Prostate gland (tissue), 2 donors: ENCODE results near the gene FLRT3. TPM values are rescaled to one million over a fixed set of nuclear protein-coding genes. Genes with fewer than 3 reads are reported as not detected.

Experiments used
- DNase-seq: peaks from one replicate; pipeline ENCODE4 v3.0.0-alpha.2; 2019; ENCODE audit warnings: low spot score
- H3K27ac ChIP-seq, 2 donors: fragments of 200-600 bp; sonication (generic); 2 replicates each; pipeline ENCODE4 v1.5.1; 2017 to 2019
- H3K27me3 ChIP-seq: fragments of 200-600 bp; sonication (generic); replicated peaks from 2 replicates; pipeline ENCODE4 v1.5.1; 2019; ENCODE audit not compliant: insufficient read depth
- H3K36me3 ChIP-seq, 2 donors: fragments of 200-600 bp; sonication (generic); 1 replicate in 1 of 2; 2 replicates in 1 of 2; pipeline versions ENCODE4 v1.5.1 to v1.8.1; 2017 to 2019
- H3K4me1 ChIP-seq: fragments of 200-600 bp; sonication (generic); replicated peaks from 2 replicates; pipeline ENCODE4 v1.5.1; 2019
- H3K4me3 ChIP-seq, 2 donors: fragments of 200-600 bp; sonication (generic); 2 replicates each; pipeline ENCODE4 v1.5.1; 2017 to 2019
- H3K9me3 ChIP-seq: fragments of 200-600 bp; sonication (generic); 2 replicates; pipeline ENCODE4 v1.5.1; 2017
- POLR2A ChIP-seq: fragments of 450-650 bp; IDR thresholded peaks from one replicate; pipeline ENCODE4 v1.6.1; 2016; ENCODE audit warnings: antibody characterized with exemption, mild to moderate bottlenecking
- POLR2AphosphoS5 ChIP-seq: sonication (generic); formaldehyde crosslinking; IDR thresholded peaks from one replicate; pipeline ENCODE4 v1.6.1; 2017; ENCODE audit warnings: antibody characterized with exemption
- WGBS: methylation state at CpG from one replicate; pipeline ENCODE4 v1.1.5; 2018; 5-methylcytosine and 5-hydroxymethylcytosine counted together
- intact Hi-C: fragments of 100-400 bp; cut with DNase I; formaldehyde crosslinking; loops from one replicate; pipeline ENCODE4 v1.14.2; 2022
- total RNA-seq, 2 donors: library from RNA; depleted of rRNA; stranded (reverse); fragments of >200 nt; gene quantifications; one replicate each; pipeline ENCODE4 v1.1.0, GENCODE V29; 2016
- TF ChIP-seq, protein P1 (sequence below), 4 experiments: fragments of 200-600 bp in 2 of 4; fragments of 450-650 bp in 2 of 4; sonication (generic) in 2 of 4; IDR thresholded peaks; 1 replicate in 3 of 4; 2 replicates in 1 of 4; pipeline ENCODE4 v1.5.1; 2016 to 2019; ENCODE audit warnings: antibody characterized with exemption in 4 of 4, mild to moderate bottlenecking in 2 of 4, moderate library complexity in 2 of 4

Gene FLRT3
- total RNA-seq, 2 donors from 2014 or later = 22.2 to 43.0 TPM

GRCh38 chr20:14383335-14383734 is 45.9 kb upstream of the FLRT3 start:
- WGBS = 84% methylated on average over 5 of the region's 5 CpGs
- intact Hi-C loops = no loop called here
- H3K27ac ChIP-seq = no peak overlapping the region
- H3K4me3 ChIP-seq = no peak overlapping the region
- no peaks in the 10 kb centered on the region for H3K36me3 ChIP-seq
- no peak for TF ChIP-seq POLR2A
- no peak for TF ChIP-seq POLR2AphosphoS5
- TF ChIP-seq, protein P1, sequence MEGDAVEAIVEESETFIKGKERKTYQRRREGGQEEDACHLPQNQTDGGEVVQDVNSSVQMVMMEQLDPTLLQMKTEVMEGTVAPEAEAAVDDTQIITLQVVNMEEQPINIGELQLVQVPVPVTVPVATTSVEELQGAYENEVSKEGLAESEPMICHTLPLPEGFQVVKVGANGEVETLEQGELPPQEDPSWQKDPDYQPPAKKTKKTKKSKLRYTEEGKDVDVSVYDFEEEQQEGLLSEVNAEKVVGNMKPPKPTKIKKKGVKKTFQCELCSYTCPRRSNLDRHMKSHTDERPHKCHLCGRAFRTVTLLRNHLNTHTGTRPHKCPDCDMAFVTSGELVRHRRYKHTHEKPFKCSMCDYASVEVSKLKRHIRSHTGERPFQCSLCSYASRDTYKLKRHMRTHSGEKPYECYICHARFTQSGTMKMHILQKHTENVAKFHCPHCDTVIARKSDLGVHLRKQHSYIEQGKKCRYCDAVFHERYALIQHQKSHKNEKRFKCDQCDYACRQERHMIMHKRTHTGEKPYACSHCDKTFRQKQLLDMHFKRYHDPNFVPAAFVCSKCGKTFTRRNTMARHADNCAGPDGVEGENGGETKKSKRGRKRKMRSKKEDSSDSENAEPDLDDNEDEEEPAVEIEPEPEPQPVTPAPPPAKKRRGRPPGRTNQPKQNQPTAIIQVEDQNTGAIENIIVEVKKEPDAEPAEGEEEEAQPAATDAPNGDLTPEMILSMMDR (IDR thresholded peaks at IDR 0.05) = no peak
- H3K27me3 ChIP-seq = no peaks in the 10 kb centered on the region
- peaks cover 3% of the 10 kb centered on the region for H3K4me1 ChIP-seq
- no peak for DNase-seq
- no peaks in the 10 kb centered on the region for H3K9me3 ChIP-seq

DNA sequence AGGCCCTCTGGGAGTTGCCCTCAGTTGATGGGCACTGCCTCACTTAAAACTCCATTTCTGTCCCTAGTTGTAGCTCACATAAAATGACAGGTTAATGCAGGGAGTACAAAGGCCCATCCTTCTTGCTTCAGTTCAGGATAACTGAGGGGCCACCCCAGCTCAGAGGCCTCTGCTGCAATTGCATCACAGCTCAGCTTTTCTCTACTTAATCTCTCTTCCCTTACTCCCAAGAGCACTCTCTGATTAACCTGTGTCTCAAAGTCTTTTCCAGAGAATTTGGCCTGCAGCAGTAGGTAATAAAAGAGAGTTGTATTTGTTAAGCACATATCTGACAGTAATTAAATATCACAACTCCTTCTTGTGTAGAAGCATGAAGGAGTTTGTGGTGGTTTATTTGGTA is 40.9 kb upstream of the FLRT3 start:
- TF ChIP-seq, protein P1 (IDR thresholded peaks at IDR 0.05) = no peak
- TF ChIP-seq POLR2AphosphoS5 (no peak), POLR2A (no peak)
- Histone ChIP-seq H3K4me1 (peaks cover 3% of the 10 kb centered on the region), H3K36me3 (no peaks in the 10 kb centered on the region), H3K27ac (no peak overlapping the region), H3K4me3 (no peak overlapping the region), H3K9me3 (no peaks in the 10 kb centered on the region), H3K27me3 (no peaks in the 10 kb centered on the region)
- DNase-seq = no peak
- intact Hi-C loops = no loop called here

DNA sequence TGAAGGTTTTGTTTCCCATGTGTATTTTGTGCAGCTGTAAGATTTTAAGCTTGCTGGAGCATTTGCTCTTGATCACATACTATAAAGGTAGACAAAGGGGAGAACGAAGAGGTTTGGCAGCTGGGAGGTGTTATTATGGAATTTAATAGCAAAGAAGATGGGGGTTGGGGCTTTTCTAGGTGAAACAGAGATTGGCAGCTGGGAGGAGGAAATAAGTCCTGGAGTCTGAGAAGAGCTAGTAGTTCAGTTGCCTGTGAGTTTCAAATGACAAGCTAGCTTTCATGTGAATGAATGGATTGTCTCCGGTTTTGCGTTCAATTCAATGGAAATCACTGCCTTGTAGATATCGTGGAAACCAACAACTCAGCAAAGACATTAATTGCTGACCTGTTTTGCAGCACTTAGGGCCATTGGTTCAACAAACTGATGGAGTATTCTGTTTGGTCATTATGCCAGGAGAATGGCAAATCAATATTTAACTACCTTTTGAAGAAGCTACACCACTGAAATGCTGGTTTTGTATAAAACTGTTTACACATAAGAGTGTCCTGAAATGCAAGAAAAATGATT is 38.1 kb upstream of the FLRT3 start:
- no peaks in the 10 kb centered on the region for H3K36me3 ChIP-seq
- no peak overlapping the region for H3K4me3 ChIP-seq
- peaks cover 3% of the 10 kb centered on the region for H3K4me1 ChIP-seq
- H3K27ac ChIP-seq = no peak overlapping the region
- DNase-seq = no peak
- TF ChIP-seq POLR2A (no peak), POLR2AphosphoS5 (no peak)
- TF ChIP-seq, protein P1 (IDR thresholded peaks at IDR 0.05) = no peak
- H3K9me3 ChIP-seq = no peaks in the 10 kb centered on the region
- H3K27me3 ChIP-seq = no peaks in the 10 kb centered on the region
- intact Hi-C loops = no loop called here
- WGBS = 42% methylated on average over 4 of the region's 4 CpGs

DNA sequence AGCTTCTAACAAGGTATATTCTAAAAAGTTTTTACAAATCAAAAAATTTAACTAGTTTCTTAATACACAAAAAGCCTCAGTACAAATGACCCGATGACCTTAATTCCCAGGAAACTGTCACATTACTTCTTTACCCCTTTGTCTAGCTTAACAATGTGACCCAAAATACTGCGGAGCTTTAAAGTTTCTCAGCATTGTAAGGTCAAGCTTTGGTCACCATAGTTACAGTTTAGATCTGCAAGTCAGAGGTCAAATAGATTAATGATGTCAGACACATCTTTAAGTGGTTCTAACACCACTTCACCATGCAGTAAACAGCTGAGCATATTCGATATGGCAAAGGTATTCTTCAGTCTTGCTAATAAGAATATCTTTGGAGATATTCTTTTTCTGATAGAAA is 36.8 kb upstream of the FLRT3 start:
- Histone ChIP-seq H3K4me1 (peaks cover 3% of the 10 kb centered on the region), H3K4me3 (no peak overlapping the region)
- 80% methylated on average over 3 of the region's 3 CpGs for WGBS

More for the DNA sequence above, 36.8 kb upstream of the FLRT3 start:
- Histone ChIP-seq H3K27me3 (no peaks in the 10 kb centered on the region), H3K27ac (no peak overlapping the region), H3K36me3 (no peaks in the 10 kb centered on the region), H3K9me3 (no peaks in the 10 kb centered on the region)
- intact Hi-C loops = no loop called here
- DNase-seq = no peak
- TF ChIP-seq POLR2A = no peak
- no peak for TF ChIP-seq POLR2AphosphoS5
- TF ChIP-seq, protein P1 (IDR thresholded peaks at IDR 0.05) = no peak
